Stimulated activated CD4-positive, alpha-beta T cell treated with anti-CD3 and anti-CD28 coated beads, Interleukin-1b, Interleukin-23, amount 100 ng/mL, for 4 hours (primary cell): ENCODE data around the gene LDAF1.
"Not testable (repeated sequence)": the region's sequence is repeated elsewhere in the genome, so short reads cannot be mapped to it uniquely, and the experiment has no call there.

Experiments
- DNase-seq, 2 donors: peaks; one replicate each; pipeline ENCODE4 v3.0.0-alpha.2; 2020; ENCODE audit warnings: low read depth in 2 of 2

Gene LDAF1

DNA sequence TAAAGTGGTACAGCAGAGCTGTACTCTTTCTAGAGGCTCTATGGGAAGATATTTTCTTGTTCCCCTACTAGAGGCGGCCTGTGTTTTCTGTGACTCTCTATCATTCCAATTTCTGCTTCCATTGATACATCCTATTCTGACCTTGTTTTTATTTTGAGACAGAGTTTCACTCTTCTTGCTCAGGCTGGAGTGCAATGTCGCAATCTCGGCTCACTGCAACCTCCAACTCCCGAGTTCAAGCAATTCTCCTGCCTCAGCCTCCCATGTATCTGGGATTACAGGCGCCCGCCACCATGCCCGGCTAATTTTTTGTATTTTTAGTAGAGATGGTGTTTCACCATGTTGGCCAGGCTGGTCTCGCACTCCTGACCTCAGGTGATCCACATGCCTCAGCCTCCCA is 36.9 kb downstream of the LDAF1 start:
- DNase-seq = not testable (repeated sequence)

GRCh38 chr16:21197112-21197511 is 38.6 kb downstream of the LDAF1 start:
- no peak for DNase-seq

DNA sequence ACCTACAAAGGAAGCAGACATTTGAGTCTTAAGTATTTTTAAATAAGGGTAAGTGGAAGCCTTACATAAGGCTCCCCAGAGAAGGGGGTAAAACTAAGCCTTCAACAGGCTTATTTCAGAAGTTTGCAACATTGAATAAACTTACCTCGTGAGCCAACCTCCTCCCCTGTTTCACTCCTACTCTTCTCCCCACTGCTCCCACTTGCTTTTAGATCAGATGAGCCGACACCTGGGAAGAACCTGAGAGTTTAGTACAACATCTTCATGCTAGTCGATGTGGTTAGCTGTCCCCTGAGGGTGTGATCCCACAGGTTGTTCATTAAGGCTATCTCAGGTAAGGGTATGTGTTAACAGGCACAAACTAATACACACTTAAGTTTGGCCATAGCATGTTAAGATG is 39.1 kb downstream of the LDAF1 start:
- DNase-seq = no peak

GRCh38 chr16:21199607-21200218 is 41.2 kb downstream of the LDAF1 start:
- DNase-seq = no peak

DNA sequence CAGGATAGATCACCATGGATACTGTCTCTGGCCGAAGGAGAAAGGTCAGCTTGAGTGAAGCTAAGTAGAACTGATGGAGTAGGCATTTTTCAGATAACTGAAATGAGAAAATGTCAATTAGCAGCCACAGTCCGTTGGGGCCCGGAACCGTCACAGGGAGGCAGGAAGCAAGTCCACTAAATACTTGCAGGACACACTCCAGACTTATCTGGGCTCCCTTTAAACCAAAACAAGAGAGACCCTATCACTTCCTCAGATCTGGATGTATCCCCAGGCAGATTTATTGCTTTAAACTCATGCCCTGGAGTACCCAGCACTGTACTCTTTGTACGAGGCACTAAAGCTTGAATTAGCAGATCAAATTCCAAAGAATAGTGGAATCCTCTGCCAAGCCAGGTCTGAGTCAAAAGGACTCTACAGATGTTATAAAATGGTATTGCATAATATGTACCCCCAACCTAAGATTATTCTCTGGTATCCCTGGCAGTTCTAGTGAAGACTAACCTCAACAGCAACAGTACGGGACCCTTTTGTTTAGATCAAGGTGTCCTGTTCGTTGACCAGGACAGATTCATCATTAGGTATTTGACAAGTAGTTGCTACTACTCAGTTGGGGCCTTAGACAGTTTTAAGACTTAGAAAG is 44.8 kb downstream of the LDAF1 start:
- DNase-seq = no peak

DNA sequence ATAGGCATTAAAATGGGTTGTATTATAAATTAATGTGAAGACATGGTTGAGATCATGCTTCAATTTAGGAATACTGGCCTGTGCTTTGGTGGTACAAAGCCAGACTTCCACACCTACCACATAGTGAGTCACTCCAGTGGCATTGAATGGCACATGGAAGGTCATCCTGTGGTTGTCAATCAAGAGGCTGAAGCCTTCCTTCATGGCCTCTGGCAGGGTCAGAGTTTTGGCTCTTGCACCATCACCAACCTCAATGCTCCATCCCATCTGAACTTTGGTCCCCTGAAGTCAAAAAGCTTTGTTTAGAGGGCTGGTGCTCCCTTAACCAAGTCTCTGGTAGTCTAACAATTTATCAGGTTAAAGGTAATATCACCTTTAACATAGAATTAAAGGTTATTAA is 46.8 kb downstream of the LDAF1 start:
- DNase-seq = no peak

DNA sequence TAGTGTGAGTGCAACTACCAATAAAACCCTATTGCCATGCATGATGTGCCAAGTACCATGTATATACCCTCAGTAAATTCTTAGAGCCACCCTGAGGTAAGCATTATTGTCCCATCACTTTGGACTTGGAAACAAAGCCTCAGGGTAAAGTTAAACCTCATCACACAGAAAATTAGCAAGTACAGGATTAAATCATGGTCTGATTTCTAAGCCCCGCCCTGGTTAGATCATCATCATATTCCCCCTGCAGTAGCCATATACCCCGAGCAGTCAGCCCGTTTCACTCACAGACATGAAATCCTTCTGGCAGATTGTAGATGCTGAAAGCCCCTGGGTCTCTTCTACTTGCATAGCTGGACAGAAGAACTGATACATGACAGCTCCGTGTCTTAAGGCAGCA is 48.1 kb downstream of the LDAF1 start:
- no peak for DNase-seq

GRCh38 chr16:21208446-21209230 is 50.2 kb downstream of the LDAF1 start:
- no peak for DNase-seq

DNA sequence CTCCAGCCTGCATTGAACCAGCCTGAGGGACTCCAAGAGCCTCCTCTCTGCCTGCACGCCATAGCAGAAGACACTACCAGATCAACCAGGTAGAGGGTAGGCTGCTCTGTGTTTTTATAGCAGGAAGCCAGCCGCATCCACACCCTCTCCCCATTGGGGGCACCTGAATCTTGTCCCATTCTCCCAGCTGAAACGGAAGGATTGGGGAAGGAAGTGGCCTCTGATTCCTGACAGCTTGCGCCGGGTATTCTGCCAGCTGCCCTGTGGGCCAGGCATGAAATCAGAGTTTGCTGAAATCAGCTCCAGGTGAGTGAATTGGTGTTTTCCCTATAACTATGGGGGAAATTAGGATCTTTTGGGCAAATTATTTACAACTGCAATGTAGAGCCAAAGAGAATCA is 53.0 kb downstream of the LDAF1 start, which contains the start of gene ZP2:
Gene ZP2, minus strand, starts transcription at position 89 of the 400 bp plus-strand sequence. Its CDS starts 27 bp downstream, at position 62.
- DNase-seq = no peak

DNA sequence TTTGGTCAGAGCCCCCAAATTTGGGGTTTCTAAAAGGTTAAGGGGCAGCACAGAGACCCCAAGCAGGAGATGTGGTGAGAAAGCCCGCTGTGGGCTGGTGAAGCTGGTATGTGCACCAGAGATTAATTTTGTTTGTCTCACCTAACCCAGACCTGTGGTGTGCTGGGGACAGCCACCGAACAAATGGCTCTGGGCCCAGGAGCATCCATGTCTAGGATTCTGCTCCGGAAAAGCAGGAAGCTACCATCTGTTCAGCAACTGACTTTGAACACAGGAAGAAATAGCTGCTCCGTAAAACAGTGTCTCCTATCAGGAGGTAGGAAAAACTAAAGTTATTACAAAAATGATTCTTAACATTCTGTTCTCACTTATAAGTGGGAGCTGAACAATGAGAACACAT is 55.6 kb downstream of the LDAF1 start:
- DNase-seq = no peak

DNA sequence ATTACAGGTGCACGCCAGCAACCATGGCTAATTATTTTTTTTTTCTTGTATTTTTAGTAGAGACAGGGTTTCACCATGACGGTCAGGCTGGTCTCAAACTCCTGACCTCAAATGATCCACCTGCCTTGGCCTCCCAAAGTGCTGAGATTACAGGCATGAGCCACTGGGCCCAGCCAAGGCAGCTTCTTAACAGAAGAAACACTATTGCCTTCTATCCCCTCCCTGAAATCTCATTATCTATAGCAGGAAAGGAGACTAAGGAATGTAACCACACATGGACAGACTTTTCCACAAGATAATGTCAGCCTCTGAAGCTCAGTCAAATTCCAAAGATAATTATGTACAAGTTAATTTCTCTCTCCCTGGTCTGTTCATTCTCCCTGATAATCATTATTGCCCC is 58.6 kb downstream of the LDAF1 start:
- DNase-seq = no peak

GRCh38 chr16:21218153-21218552 is 59.7 kb downstream of the LDAF1 start:
- no peak for DNase-seq

GRCh38 chr16:21219551-21219950 is 61.1 kb downstream of the LDAF1 start:
- no peak for DNase-seq

- no peak for DNase-seq
Measured at GRCh38 chr16:21222495-21223337, 64.2 kb downstream of the LDAF1 start.

GRCh38 chr16:21223787-21224186 is 65.3 kb downstream of the LDAF1 start:
- DNase-seq = no peak

GRCh38 chr16:21224800-21225199 is 66.3 kb downstream of the LDAF1 start:
- no peak for DNase-seq

DNA sequence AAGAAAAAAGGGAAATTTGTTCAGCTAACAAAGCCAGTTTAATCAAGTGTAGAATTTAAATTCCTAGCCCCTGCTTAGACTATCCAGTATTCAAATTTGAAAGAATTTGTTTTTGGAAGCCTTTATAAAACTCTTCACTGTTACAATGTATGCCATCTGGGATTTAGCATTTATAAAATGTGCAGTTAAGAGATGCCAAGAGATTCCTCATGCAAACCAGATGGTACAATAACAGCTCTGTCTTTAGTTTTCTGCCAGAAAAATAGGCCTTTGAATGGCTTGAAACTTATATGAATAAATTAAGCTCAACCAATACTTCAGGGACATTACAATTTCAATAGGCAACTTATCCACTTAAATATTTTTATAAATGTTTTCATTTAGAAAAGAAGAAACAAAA is 68.3 kb downstream of the LDAF1 start:
- DNase-seq = no peak

DNA sequence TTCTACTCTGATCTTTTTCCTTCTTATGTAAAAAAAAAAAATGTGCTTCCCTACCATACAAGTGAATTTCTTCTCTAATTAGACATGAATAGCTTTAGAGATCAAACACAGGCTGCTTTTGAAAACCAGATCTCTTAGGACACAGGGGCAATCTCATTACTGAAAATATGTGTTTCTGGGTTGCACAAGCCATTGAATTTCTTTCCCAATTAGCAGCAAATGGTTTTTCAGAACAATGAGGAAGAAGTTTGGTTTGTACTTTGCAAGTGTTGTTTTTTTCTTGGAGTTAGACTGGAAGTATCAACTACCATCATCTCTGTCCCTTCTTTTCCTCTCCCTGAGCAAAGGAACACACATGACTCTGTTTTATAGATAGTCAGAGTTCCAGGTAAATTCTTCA is 69.4 kb downstream of the LDAF1 start:
- no peak for DNase-seq

GRCh38 chr16:21228361-21228872 is 69.9 kb downstream of the LDAF1 start:
- no peak for DNase-seq
